GM21717 (cell line): ENCODE results near the gene SNX32.
"Not testable (repeated sequence)": the region's sequence is repeated elsewhere in the genome, so short reads cannot be mapped to it uniquely, and the experiment has no call there.

ENCODE experiments used
- ATAC-seq: cut with Tn5 transposase; IDR thresholded peaks from one replicate; pipeline ENCODE4 v1.9.1; 2021; ENCODE audit warnings: mild to moderate bottlenecking, moderate library complexity; ENCODE audit not compliant: unreplicated experiment

Gene SNX32

GRCh38 chr11:65822776-65823528, 10.8 kb upstream of the SNX32 start:
- no peak for ATAC-seq

GRCh38 chr11:65826984-65827735, 6.6 kb upstream of the SNX32 start:
- ATAC-seq, result no peak

- no peak for ATAC-seq
Observed at GRCh38 chr11:65829459-65829858, 4.3 kb upstream of the SNX32 start.

- not testable (repeated sequence) for ATAC-seq
Observed at GRCh38 chr11:65832231-65832630, 1.5 kb upstream of the SNX32 start.

GRCh38 chr11:65834202-65834601, 439 bp downstream of the SNX32 start:
- ATAC-seq, result no peak

- no peak for ATAC-seq
Observed at GRCh38 chr11:65842144-65842543, 8.4 kb downstream of the SNX32 start.

DNA sequence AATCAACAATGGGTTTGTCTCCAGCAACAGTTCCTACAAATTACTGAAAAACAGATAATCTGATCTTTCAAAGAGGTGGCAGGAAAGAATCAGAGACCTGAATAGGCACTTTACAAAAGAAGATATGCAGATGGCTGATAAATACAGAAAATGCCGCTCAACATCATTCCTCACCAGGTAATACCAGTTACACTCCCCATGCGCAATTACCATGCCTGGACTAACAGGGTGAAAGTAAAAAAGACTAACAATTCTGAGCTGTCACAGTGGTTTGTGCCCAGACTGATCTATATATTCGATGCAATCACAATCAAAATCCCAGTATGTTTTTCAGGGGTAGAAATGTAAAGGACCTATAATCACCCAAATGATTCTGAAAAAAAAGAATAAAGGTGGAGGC, 10.0 kb downstream of the SNX32 start:
- ATAC-seq, result no peak

DNA sequence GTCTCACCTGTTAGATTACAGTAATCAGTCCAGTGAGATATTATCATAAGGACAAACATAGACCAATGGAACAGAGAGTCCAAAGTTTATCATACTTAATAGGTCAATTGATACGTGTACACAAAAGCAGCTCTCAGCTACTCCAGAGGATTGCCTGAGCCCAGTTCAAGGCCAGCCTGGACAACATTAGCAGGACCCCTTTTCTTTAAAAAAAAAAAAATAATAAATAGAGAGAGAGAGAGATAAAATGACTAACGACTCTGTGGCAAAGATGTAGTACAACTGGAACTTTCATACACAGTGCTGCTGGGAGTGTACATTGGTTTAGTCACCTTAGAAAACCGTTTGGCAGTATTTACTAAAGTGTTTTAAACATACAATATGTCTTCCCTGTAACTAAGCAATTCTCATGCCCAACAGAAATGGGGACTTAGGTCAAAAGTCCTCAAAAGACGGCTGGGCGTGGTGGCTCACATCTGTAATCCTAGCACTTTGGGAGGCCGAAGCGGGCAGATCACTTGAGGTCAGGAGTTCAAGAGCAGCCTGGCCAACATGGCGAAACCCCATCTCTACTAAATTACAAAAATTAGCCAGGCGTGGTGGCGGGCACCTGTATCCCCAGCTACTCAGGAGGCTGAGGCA, 10.6 kb downstream of the SNX32 start:
- ATAC-seq, result no peak

GRCh38 chr11:65847746-65848145, 14.0 kb downstream of the SNX32 start:
- ATAC-seq, result no peak

DNA sequence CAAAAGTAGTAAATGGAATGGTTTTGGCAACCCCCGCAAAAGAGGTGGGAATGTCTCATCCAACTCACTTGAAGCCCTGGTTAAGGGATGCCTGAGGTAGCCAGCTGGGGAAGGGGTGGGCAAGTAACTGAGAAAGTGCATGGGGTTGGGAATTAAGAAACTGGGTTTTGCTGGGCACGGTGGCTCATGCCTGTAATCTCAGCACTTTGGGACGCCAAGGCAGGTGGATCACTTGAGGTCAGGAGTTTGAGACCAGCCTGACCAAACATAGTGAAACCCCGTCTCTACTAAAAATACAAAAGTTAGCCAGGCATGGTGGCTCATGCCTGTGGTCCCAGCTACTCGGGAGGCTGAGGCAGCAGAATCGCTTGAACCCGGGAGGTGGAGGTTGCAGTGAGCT, 14.9 kb downstream of the SNX32 start:
- ATAC-seq, result not testable (repeated sequence)

DNA sequence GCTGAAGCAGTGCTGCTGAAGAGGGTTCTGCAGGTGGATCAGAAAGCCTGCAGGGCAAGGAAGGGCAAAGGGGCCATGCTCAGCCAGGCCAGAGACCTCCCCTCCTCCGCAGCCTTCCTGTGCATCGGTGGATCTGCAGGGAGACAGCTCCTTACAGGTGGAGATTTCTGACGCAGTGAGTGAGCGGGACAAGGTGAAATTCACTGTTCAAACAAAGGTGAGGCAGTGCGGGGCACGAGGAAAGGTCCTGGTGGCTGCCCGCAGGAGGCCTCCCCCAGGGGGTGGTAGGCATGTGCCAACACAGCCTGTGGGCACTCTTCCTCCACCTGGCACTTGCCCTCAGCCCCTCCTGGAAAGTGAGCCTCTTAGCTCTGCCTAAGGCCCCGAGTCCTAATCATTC, 15.6 kb downstream of the SNX32 start:
- ATAC-seq, result no peak

GRCh38 chr11:65849771-65850216, 16.0 kb downstream of the SNX32 start:
- ATAC-seq, result no peak

DNA sequence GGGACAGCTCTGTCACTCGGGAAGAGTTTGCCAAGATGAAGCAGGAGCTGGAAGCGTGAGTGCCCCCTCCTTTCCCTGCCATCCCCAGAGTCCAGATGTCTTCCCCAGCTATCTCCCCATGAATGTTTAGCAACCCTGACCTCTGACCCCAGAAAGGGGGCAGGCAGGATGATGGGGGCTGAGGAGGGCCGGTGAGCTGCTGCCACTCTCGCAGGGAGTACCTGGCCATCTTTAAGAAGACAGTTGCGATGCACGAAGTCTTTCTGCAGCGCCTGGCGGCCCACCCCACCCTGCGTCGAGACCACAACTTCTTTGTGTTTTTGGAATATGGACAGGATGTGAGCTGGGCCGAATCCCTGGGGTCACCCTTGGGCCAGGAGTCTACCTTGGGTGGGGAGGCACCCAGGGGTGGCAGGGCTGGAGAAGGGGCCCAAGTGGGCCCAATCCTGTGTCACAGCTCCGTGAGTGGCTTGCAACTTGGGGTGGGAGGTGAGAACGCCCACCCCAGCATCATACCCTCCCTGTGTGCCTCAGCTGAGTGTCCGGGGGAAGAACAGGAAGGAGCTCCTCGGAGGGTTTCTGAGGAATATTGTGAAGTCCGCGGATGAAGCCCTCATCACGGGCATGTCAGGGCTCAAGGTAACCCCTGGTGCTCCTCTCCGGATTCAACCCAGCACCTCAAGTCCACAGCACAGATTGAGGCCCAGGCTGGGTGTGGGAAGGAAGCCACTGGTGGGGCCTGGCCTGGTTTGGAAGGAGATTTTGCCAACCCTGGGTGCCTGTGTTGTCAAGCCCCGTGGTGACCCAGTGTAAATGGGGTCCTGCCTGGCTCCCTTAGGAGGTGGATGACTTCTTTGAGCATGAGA, 16.7 kb downstream of the SNX32 start:
- ATAC-seq, result no peak

GRCh38 chr11:65851083-65851579, 17.4 kb downstream of the SNX32 start:
- ATAC-seq, result no peak

- ATAC-seq, result no peak
Observed at GRCh38 chr11:65851811-65852507, 18.2 kb downstream of the SNX32 start.

DNA sequence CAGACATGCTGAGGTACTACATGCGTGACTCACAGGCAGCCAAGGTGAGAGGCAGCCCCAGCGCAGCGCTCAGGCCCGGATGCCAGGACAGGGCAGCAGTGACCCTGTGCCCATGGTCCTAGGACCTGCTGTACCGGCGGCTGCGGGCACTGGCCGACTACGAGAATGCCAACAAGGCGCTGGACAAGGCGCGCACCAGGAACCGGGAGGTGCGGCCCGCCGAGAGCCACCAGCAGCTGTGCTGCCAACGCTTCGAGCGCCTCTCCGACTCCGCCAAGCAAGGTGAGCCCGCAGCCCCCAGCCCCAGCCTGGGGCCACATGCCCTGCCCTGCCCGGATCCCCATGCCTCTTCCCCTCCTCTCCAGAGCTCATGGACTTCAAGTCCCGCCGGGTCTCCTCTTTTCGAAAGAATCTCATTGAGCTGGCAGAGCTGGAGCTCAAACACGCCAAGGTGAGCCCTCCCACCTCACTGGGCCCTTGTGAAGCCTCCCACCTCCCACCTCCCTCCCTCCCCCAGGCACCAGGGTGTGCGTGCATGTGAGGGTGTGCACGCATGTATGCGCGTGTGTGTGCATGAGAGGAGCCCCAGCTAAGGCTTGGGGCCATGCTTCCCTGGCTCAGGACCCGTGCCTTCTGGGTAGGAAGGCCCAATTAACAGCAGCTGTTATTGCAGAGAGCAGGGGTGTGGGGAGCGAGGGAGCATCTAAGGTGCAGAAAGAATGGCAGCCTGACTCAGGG, 18.9 kb downstream of the SNX32 start:
- ATAC-seq, result no peak

DNA sequence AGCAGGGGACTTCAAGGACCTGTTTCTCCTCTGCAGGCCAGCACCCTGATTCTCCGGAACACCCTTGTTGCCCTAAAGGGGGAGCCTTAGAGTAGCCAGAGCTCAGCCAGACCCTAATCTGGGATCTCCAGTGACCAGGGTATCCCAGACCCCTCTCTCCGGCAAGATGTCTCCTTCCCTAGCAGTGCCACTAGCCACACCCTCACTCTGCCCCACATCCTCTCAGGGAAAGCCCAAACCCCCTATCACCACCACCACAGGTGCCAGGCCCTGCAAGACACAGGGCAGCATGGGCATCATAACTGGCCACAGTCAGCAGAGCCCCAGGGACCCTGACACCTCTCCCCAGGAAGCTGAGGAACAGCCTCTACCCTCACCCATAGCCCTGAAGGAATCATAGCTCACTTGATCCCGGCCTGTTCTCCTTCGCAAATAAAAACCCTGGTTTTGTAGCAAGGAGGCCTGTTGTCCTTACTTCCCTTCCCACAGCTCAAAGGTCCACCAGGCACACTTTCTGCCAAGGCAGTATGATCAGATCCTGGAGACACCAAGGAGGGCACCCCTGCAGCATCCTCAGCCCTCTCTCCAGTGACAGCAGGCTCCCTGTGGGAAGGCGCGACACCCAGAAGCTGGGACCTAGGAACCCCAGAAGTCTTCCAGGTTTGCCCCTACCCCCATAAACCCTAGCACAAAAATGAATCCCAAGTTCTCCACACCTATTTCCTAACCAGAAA, 19.6 kb downstream of the SNX32 start:
- ATAC-seq, result no peak

GRCh38 chr11:65854161-65854592, 20.4 kb downstream of the SNX32 start:
- no peak for ATAC-seq
